HG03103 (cell line): Measurements from ENCODE around the gene LYRM7.

Experiments used
- ATAC-seq: cut with Tn5 transposase; IDR thresholded peaks from one replicate; pipeline ENCODE4 v1.9.1; 2021; ENCODE audit warnings: low read depth; ENCODE audit not compliant: unreplicated experiment

Gene LYRM7

DNA sequence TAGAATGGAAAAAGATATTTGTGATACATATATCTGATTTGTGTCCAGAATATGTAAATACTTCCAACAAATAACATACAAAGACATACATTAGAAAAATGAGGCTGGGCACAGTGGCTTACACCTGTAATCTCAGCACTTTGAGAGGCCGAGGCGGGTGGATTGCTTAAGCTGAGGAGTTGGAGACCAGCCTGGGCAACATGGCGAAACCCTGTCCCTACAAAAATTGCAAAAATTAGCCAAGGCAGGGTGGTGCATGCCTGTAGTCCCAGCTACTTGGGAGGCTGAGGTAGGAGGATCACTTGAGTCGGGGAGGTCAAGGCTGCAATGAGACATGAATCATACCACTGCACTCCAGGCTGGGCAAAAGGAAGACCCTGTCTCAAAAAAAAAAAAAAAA is 47.0 kb downstream of the LYRM7 start:
- no peak for ATAC-seq

DNA sequence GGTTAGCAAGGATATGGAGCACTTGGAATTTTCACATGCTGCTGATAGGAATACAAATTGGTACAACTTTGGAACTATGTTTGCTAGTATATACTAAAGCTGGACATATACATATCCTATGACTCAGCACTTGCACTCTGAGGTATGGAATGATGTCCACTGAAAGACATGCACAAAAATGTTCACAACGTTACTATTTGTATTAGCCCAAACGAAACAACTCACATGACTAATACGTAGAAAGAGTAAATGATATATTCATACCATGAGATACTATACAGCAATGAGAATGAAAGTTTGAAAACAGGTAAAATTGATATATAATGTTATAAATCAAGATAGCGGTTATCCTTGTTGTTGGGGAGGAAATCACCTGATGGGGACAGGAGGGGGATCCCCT is 47.6 kb downstream of the LYRM7 start:
- no peak for ATAC-seq

DNA sequence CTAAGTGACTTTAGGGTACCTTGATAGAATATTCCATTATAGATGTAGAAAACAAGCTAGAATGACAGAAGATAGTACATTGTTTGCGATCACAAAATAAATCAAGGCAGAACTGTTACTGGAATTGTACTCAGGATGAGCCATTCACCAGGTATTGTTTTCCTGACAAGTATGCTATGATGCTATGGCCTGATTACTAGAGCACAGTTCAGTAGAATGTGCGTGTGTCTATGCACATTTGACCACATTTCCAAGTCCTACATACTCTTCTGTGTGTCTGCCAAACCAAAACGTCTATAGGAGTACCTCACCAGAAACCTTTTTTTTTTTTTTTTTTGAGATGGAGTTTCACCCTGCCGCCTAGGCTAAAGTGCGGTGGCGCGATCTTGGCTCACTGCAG is 49.8 kb downstream of the LYRM7 start:
- no peak for ATAC-seq

DNA sequence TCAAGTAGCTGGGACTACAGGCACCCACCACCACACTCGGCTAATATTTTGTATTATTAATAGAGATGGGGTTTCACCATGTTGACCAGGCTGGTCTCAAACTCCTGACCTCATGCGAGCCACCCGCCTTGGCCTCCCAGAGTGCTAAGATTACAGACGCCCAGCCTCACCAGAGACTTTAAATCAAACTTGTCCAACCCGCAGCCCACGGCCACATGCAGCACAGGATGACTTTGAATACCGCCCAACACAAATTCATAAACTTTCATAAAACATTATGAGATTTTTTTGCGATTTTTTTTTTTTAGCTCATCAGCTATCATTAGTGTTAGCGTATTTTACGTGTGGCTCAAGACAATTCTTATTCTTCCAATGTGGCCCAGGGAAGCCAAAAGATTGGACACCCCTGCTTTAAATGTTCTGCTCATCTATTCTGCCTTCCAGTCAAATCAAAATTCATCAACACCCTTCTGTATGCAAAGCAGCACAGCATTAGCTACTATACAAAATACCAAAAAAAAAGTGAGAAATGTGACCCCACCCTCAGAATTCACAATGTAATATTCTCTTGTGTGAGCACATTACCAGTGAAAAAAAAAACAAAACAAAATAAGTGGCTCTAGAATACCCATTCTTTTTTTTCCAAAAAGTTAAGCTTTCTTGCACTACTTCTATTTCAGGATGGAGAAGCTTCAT is 50.4 kb downstream of the LYRM7 start:
- ATAC-seq, result no peak

DNA sequence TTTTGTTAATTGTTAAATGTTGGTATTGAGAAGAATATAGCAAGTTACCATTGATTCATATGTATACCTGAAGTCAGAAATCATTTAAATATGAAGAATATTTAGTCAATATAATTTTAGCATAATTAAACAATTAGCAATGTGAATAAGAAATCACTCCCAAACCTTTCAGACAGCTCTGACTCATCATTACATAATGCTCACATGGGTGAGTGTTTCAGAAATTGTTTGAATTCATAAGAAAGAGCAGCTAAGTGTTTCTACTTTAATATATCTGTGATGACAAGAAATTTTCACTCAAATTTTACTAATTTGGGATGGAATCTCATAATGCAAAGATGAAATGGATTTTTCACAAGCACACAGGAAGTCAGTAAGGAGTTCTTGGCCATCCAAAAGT is 51.1 kb downstream of the LYRM7 start:
- ATAC-seq, result no peak

DNA sequence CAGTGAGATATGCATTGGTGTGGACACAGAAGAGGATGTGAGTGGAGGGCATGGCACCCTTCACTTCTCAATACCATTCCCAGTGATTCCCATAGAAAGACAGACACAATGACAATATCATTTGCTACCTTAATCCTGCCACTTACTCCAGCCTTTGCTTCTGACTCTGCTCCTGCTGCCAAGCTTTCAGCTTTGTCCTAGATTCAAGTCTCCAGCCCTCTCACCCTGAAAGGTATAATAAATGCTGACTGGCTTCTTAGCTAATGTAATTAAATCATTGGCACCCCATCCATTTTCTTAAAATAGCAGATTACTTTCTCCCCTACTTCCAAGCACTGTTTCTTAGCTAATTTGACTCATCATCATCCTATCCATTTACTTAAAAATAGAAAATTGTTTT is 52.0 kb downstream of the LYRM7 start:
- no peak for ATAC-seq

DNA sequence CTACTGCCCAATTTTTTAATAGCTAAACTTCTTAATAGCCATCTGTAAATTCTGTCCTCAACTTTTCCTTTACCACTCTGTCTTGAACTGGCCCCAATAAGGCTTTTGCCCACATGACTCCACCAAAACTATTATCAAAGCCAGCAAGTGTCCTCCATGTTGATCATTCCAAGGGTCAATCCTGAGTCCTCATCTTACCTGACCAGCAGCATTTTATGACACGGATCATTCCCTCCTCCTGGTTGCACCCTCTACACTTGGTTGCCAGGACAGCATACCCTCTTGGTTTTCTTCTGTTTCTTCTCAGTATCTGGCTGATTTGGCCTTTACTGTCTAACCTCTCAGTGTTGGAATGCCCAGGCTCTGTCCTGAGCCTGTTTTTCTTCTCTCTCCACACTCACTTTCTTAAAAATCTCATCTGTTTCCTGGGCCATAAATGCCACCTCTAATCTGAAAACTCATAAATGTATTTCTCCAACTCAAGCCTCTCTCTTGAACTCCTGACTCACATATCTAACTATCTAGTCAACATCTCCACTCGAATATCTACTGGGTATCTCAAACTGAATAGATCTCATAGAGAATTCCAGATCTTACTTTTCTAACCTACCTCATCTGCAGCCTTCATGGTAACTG is 53.1 kb downstream of the LYRM7 start:
- ATAC-seq, result no peak

DNA sequence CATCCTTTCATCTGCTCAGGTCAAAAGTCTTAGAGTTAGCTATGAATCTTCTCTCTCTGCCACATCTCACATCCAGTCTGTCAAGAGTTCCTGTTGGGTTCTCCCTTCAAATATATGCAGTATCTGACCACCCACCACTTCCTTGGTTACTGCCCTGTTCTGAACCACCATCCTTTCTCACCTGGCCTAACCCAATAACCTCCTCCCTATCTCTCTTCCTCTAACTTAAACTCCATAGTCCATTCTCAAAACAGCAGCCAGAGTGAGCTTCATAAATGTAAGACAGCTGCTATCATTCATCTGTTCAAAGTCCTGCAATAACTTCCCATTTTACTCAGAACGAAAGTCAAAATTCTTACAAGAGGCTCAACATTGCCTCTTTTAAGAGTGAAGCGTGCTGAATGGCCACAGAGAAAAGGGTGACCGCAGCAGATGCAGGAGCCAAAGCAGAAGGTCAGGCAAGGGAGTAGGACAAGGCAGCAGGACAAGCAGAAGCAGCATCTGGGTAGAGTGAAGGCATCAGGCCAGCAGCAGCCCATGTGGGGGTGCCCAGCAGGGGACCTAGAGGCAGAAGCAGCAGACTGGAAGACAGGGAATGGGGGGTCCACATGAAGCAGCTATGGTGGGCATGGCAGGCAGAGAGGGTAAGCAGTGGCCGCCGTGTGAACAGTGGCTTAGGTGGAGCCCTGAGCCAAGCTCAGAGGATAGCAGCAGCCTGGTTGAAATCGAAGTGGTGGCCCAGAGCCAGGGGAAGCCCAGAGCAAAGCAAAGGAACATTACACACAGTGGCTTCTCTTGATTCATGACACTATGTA is 53.9 kb downstream of the LYRM7 start:
- peak; percentile 80 for ATAC-seq

DNA sequence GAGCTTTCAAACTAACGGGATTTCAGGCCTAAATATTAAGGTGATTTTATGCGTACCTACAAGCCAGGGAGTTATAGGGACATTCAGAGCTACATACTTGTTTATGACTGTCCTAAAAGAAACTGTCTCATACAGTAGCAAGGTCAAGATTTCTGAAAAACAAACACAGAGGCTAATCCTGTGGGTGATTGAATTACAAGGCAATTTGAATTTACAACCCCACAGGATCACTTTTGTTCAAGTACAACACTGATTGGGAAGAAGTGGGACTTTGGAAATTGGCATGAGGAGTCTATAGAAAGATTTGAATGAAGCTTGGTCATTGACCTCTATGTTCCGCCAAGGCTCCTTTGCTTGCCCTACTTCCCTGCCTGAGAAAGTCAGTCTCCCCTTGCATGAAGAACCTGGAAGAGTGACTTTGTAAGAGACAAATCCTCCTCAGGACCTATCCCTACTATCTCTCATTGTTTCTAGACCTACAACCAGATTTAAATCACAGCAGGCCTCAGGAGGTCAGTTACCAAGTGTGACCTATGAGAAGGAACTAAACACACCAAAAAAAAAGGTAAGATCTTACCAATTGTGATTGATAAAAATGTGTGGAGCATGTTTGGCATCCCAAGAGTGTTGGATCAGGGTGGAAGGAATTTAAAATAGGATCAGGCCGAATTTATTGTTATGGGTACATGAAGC is 54.7 kb downstream of the LYRM7 start:
- ATAC-seq, result no peak

DNA sequence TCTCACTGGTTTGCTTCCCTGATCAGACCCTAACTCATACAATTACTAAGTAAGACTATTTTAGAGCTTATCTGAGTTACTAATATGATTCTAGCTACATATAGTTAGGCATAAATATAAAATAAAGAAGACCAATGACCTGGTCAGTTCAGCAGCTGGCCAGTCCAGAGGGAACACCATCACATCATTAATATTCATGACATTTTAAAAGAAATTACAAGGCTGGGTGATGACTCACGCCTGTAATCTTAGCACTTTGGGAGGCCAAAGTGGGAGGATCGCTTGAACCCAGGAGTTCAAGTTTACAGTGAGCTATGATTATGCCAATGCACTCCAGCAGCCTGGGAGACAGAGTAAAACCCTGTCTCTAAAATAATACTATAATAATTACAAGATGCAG is 56.2 kb downstream of the LYRM7 start:
- no peak for ATAC-seq

DNA sequence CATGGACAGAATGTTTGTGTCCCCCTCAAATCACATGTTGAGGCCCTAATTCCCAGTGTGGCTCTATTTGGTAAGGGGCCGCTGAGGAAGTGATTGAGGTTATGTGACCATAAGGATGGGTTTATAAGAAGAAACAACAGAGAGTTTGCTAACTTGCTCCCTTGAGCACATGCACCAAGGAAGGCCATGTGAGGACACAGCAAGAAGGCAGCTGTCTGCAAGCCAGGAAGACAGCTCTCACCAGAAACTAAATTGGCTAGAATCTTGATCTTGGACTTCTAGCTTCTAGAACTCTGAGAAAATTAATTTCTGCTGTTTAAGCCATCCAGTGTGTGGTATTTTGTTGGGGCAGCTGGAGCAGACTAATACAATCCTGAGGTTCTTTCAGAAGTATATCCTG is 57.9 kb downstream of the LYRM7 start:
- ATAC-seq, result no peak

DNA sequence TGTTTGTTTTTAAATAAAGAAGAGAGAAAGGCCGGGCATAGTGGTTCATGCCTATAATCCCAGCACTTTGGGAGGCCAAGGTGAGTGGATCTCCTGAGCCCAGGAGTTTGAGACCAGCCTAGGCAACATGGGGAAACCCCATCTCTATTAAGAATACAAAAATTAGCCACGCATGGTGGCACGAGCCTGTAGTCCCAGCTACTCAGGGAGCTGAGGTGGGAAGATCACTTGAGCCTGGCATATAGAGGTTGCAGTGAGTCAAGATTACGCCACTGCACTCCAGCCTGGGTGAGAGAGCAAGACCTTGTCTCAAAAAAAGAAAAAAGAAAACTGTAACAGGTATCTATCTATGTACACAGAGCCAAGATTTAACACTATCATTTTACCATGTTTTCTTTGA is 58.9 kb downstream of the LYRM7 start:
- no peak for ATAC-seq

DNA sequence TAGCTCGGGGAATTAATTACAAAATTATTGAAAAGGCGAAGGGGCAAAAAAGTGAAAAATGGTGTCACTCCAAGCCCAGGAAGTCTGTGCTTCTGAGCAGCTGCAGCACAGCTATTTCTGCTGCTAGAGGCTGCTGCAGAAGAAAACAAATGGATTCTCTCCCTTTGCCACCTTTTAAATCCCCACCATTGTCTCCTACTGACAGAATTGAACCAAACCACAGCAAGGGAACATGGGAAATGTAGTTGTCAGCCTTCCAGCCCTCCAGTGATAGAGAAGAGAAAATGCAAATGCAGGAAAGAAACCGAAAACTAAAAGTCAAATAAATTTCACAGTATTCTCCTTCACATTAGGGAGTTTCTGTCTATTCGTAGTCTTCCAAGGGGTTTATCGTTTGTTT is 59.7 kb downstream of the LYRM7 start:
- ATAC-seq, result no peak

DNA sequence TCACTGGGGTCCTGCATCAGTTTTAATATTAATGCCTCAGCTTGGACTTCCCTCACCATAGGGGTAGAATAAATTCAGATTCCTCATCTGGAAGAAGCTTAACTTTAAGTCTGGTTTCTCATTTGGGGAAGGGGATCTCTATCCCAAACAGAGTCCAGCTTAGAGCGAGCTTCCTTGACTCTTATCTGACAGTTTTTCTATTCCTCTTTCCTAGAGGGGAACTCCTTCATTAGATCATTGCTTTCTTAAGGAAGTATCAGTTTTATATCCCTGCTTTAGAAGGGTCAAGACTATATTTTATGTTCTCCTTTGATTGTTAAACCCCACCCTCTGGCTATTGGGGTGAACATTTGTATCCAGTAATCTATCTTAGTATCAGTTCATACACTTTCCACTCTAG is 68.9 kb downstream of the LYRM7 start:
- ATAC-seq, result no peak

DNA sequence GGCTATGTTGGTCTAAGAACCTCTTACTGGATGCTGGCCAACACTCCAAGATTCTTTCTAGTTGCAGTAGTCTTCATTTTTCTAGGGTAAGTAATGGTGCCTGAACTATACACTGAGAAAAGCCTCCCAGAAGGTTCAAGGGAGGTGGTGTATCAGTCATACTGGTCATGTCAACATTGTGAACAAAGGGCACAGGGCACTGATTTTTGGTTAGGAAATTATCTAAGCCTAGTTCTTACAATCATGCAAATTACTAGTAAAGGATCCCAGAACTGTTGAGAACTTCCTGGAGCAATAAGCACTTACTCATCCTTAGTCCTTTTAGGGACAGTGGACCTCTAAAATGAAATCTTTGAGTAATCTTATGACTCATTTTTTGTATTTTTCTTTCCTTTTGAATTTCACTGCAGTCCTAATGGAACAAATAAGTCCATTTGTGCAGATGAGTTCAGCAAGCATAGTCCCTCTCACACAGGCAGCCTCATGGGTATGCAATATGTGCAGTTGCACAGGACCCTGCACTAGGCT is 72.0 kb downstream of the LYRM7 start:
- no peak for ATAC-seq

DNA sequence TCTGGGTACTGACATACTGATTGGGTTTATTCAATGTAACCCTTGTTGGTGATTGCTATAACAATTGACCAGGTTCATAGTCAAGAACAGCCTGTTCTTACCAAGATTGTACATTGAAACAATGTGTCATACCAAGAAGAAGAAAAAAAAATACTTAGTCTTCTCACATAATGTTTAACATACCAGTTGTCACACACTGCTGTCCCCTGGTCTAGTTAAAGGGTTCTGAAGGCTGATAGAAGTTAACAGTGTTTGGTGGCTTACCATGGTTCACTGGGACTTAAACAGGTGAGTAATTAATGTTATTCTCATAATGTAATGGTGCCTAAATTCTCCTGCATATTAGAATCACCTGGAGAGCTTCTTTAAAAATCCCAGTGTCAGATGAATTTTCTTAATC is 74.6 kb downstream of the LYRM7 start:
- ATAC-seq, result no peak

DNA sequence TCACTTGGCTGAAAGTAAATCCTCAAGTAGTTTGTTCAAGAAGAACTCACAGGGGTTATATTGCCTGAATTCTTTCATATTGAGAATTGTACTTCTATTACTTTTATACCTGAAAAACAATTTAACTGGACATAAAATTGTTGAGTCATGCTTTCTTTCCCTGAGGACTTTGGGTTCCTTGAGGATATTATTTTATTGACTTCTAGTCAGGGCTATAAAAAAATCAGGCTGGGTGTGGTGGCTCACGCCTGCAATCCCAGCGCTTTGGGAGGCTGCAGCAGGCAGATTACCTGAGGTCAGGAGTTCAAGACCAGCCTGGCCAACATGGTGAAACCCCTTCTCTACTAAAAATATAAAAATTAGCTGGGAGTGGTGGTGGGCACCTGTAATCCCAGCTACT is 75.2 kb downstream of the LYRM7 start:
- no peak for ATAC-seq

DNA sequence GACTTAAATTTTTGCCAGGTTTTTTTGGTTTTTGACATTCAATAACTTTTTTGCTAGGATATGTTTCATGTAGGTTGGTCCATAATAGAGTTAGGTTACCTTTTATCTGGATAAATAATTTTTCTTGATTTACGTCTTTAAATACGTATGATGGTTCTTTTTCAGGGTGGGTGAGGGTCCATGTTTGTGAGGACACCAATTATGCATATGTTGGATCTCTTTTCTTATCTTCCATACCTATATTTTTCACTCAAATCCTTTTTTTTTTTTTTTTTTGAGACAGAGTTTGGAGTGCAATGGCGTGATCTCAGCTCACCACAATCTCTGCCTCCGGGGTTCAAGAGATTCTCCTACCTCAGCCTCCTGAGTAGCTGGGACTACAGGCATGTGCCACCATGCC is 75.8 kb downstream of the LYRM7 start:
- no peak for ATAC-seq

DNA sequence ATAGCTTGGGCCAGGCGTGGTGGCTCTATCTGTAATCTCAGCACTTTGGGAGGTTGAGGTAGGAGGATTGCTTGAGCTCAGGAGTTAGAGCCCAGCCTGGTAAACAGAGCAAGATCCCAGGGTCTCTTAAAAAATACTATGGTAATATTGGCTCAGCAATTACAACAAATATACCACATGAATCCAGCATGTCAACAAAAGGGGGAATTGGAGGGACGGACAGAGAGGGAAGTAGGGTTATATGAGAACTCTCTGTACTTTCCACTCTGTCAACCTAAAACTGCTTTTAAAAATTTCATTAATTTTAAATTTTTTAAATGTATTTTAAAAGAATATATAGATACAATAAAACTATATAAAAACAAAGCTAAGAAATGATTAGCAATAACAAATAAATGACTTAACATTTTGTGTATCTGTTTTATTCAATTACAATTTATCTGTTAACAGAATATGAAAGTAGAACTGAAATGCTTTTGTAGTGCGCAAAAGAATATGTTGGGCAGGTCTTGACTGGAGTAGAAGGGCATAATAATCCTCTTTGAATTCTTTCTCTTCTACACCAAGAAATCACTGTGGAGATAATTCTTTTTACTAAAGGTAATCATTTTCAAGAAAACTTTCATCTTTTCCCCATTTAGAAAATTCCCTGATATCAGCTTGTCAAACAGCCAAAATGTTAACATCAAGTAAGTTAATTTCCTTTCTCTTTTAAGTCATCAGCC is 80.2 kb downstream of the LYRM7 start:
- ATAC-seq, result no peak

DNA sequence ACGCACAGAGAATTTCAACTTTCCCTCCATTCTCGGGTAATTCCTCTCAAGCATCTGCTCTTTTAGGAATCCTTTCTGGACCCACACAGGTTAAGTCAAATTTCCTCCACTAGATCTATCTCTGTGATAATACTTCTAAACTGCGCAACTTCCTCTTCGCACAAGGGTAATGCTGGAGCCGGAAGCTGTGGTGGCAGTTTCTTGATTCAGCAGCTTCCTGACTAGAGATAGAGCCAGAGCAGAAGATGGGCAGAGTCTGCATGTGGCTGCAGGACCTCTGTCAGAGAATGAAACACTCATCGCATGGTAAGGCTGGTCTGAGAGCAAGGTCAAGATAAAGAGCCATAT is 82.1 kb downstream of the LYRM7 start:
- peak; percentile 86 for ATAC-seq
